Naive thymus-derived CD8-positive, alpha-beta T cell (primary cell): ENCODE results near the gene VSNL1. TPM values are rescaled to one million over a fixed set of nuclear protein-coding genes. Genes with fewer than 3 reads are reported as not detected.

Experiments used
- ATAC-seq, 2 donors: fragments of 150-1000 bp; cut with Tn5 transposase in 1 of 2; sonication (Bioruptor Pico), chemical (Tn5 transposase) in 1 of 2; 1 replicate in 1 of 2; 2 replicates in 1 of 2; pipeline ENCODE4 v1.10.0; 2021; ENCODE audit warnings: mild to moderate bottlenecking in 2 of 2, moderate library complexity in 2 of 2
- POLR2A ChIA-PET: fragments of 350-600 bp; sonication (Branson Sonifier 250); formaldehyde crosslinking; loops from one replicate; lab custom pipeline; 2021; ENCODE audit warnings: antibody characterized with exemption; lab: Charles Lee
- DNase-seq, 10 donors: peaks; one replicate each; pipeline versions ENCODE4 v3.0.0 to v3.0.0-alpha.2; 2020 to 2022
- H3K27ac Mint-ChIP-seq, 10 donors: one replicate each; pipeline ENCODE4 v1.8.0; 2020 to 2022; ENCODE audit warnings: mild to moderate bottlenecking in 10 of 10, mixed read lengths in 10 of 10, moderate library complexity in 4 of 10, inconsistent platforms in 1 of 10
- H3K27me3 Mint-ChIP-seq, 5 donors: one replicate each; pipeline ENCODE4 v1.8.0; 2021 to 2022; ENCODE audit warnings: mixed read lengths in 5 of 5
- H3K36me3 Mint-ChIP-seq, 3 donors: one replicate each; pipeline ENCODE4 v1.8.0; 2020 to 2022; ENCODE audit warnings: mixed read lengths in 3 of 3, mild to moderate bottlenecking in 2 of 3, inconsistent platforms in 1 of 3
- H3K4me1 Mint-ChIP-seq, 4 donors: one replicate each; pipeline ENCODE4 v1.8.0; 2021 to 2022; ENCODE audit warnings: mixed read lengths in 4 of 4
- H3K4me3 Mint-ChIP-seq, 10 donors: one replicate each; pipeline ENCODE4 v1.8.0; 2020 to 2022; ENCODE audit warnings: mild to moderate bottlenecking in 10 of 10, mixed read lengths in 10 of 10, moderate library complexity in 6 of 10, inconsistent platforms in 1 of 10
- H3K9me3 Mint-ChIP-seq, 9 donors: one replicate each; pipeline ENCODE4 v1.8.0; 2020 to 2022; ENCODE audit warnings: mixed read lengths in 9 of 9, mild to moderate bottlenecking in 3 of 9, inconsistent platforms in 1 of 9, moderate library complexity in 1 of 9
- polyA plus RNA-seq, 3 donors: library from polyadenylated mRNA; unstranded; fragments of 300-500 nt; fragmentation: Illumina TruSeq; gene quantifications; one replicate each; pipeline ENCODE4 v1.2.3, GENCODE V29; 2021
- total RNA-seq, 8 experiments: library from RNA in 2 of 8; stranded (reverse) in 2 of 8; gene quantifications; one replicate each; pipeline ENCODE4 v1.2.3 and lab custom pipeline; 2021 to 2026

The VSNL1 gene
- not detected for total RNA-seq
- not detected for polyA plus RNA-seq
- 0 reads per million in 6 experiments for total RNA-seq (lab: John Stamatoyannopoulos, UW)

- DNase-seq (no peak), ATAC-seq (no peak)
- Mint-ChIP-seq H3K27me3 (peaks cover 38 to 85% (median 59%) of the 10 kb centered on the region in 5 donors), H3K4me1 (peaks cover 2 to 11% (median 6%) of the 10 kb centered on the region in 4 donors), H3K27ac (peak within 1 kb of the TSS in 1 of 10 donors; percentile 21), H3K4me3 (no peak within 1 kb of the TSS), H3K36me3 (peaks cover 0 to 11% (median 0%) of the 10 kb centered on the region in 3 donors), H3K9me3 (peaks cover 0 to 6% (median 0%) of the 10 kb centered on the region in 9 donors)
- POLR2A ChIA-PET = no interaction called here
These were observed at the start of gene VSNL1 for GRCh38 chr2:17540093-17540812. VSNL1 (plus strand) TSS chr2:17540696; CDS start chr2:17592075, 51,379 bp downstream.

GRCh38 chr2:17495590-17495989, 44.9 kb upstream of the VSNL1 start:
- POLR2A ChIA-PET = no interaction called here

GRCh38 chr2:17497718-17498117, 42.8 kb upstream of the VSNL1 start:
- ATAC-seq = no peak
- H3K36me3 Mint-ChIP-seq = no peaks in the 10 kb centered on the region
- H3K9me3 Mint-ChIP-seq = peaks cover 0 to 2% (median 0%) of the 10 kb centered on the region in 9 donors
- POLR2A ChIA-PET = no interaction called here
- no peak overlapping the region for H3K27ac Mint-ChIP-seq
- H3K4me1 Mint-ChIP-seq = no peaks in the 10 kb centered on the region
- DNase-seq = no peak
- H3K27me3 Mint-ChIP-seq = peaks cover 0 to 4% (median 0%) of the 10 kb centered on the region in 5 donors
- no peak overlapping the region for H3K4me3 Mint-ChIP-seq

More at GRCh38 chr2:17495590-17495989, 44.9 kb upstream of the VSNL1 start:
- Mint-ChIP-seq H3K27me3 (peaks cover 0 to 3% (median 0%) of the 10 kb centered on the region in 5 donors), H3K4me1 (no peaks in the 10 kb centered on the region), H3K27ac (no peak overlapping the region), H3K36me3 (no peaks in the 10 kb centered on the region), H3K9me3 (peaks cover 0 to 2% (median 0%) of the 10 kb centered on the region in 9 donors), H3K4me3 (no peak overlapping the region)
- DNase-seq (no peak), ATAC-seq (no peak)

DNA sequence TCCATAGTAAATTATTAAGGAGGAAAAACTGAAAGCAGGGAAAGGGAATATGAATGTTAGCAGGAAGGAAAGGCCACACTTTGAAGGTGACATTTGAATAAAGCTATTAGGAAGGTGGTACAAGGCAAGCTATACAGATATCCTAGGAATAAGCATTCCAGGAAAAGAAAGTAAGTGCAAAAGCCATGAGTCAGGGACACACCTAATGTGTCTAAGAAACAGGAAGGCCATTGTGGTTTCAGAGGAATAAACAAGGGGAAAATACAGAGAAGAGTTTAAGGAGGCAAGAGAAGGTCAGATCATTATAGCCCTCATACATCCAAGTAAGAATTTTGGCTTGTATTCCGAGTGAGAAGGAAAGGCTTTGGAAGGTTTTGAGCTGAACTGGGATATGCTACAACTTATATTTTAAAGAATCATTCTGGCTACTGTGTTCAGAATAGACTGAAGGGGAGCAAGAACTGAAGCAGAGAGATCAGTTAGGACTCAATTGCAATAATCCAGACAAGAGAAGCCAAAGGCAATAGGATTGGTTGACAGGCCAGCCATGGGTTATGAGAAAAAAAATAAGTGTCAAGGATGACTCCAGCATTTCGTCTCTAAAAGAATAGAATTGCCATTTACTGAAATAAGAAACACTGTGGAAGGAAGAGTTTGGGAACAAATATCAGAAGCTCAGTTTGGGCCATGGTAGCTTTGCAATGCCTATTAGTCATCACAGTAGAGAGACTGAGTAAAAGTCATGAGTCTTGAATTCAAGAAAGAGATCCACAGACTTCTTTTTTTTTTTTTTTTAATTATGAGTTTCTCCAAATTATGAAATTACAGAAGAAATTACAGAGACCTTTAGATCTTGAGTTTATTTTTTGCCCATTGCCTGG, 33.5 kb upstream of the VSNL1 start:
- Mint-ChIP-seq H3K9me3 (peaks cover 0 to 7% (median 0%) of the 10 kb centered on the region in 9 donors), H3K4me1 (no peaks in the 10 kb centered on the region), H3K4me3 (no peak overlapping the region), H3K36me3 (no peaks in the 10 kb centered on the region), H3K27me3 (peaks cover 0 to 2% (median 2%) of the 10 kb centered on the region in 5 donors), H3K27ac (no peak overlapping the region)
- DNase-seq (no peak), ATAC-seq (no peak)
- POLR2A ChIA-PET = no interaction called here

- Mint-ChIP-seq H3K4me3 (no peak overlapping the region), H3K27me3 (peaks cover 9 to 24% (median 16%) of the 10 kb centered on the region in 5 donors), H3K36me3 (peaks cover 0 to 5% (median 0%) of the 10 kb centered on the region in 3 donors), H3K9me3 (peaks cover 0 to 8% (median 2%) of the 10 kb centered on the region in 9 donors), H3K27ac (no peak overlapping the region), H3K4me1 (peaks cover 0 to 2% (median 0%) of the 10 kb centered on the region in 4 donors)
- DNase-seq = no peak
- ATAC-seq = no peak
- POLR2A ChIA-PET = no interaction called here
These were observed 24.8 kb upstream of the VSNL1 start for GRCh38 chr2:17515652-17516051.

- DNase-seq (no peak), ATAC-seq (no peak)
- H3K27ac Mint-ChIP-seq = no peak overlapping the region
- H3K4me1 Mint-ChIP-seq = peaks cover 0 to 2% (median 0%) of the 10 kb centered on the region in 4 donors
- H3K27me3 Mint-ChIP-seq = peaks cover 13 to 27% (median 20%) of the 10 kb centered on the region in 5 donors
- H3K4me3 Mint-ChIP-seq = no peak overlapping the region
- POLR2A ChIA-PET = no interaction called here
- peaks cover 0 to 5% (median 0%) of the 10 kb centered on the region in 3 donors for H3K36me3 Mint-ChIP-seq
- H3K9me3 Mint-ChIP-seq = peaks cover 0 to 9% (median 2%) of the 10 kb centered on the region in 9 donors
These were observed 22.9 kb upstream of the VSNL1 start for GRCh38 chr2:17517481-17518211.

DNA sequence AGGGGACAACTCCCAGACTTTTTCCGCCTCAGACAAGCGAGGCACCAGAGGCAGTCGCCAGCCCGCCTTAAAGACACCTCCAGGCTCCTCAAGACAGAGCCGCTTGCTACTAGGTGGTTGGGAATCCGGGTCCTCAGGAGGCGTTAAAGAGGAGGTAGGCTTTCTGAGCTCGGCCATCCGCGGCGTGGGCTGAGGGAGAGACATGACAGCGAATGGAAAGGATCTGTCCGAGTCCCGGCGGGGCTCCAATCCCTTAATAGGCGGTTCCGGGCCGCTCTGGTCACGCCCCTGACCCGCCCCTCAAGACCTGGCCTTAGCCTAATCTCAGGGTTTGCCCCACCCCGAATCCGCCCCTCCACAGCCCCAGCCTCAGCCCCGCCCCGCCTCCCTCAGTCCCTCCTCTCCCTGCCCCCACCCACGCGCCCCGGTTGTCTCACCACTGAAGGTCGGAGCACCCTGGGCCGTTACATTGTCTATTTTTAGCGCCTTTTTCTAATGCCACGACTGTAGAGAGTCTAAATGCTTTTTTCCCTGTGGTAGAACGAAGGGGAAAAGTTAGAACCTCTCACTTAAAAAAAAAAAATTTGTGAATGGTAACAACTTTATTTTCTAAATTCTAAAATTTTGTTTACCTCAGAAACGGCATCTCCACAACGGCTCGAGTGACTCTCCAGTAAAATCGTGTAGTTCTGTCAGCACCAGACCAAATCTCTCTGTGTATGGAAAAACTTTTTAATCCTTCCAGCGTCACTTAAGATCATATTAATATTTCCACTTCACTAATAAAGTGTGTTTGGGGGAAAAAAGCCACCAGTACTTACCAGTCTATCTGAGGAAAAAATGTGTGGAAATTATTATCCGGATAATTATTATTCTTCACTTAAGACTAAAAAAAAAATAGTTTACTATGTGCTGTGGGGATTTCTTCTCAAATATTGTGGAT, 22.0 kb upstream of the VSNL1 start, which contains the start of gene RAD51AP2:
Gene RAD51AP2 (minus strand): TSS at position 229 of the 943 bp plus-strand sequence. CDS start 25 bp downstream, at position 204.
- peaks cover 0 to 2% (median 0%) of the 10 kb centered on the region in 4 donors for H3K4me1 Mint-ChIP-seq
- POLR2A ChIA-PET = no interaction called here
- peak in 1 of 10 donors; percentile 48 for DNase-seq
- no peak within 1 kb of the TSS for H3K27ac Mint-ChIP-seq
- H3K9me3 Mint-ChIP-seq = peaks cover 0 to 9% (median 2%) of the 10 kb centered on the region in 9 donors
- H3K36me3 Mint-ChIP-seq = peaks cover 0 to 5% (median 0%) of the 10 kb centered on the region in 3 donors
- no peak for ATAC-seq
- peaks cover 13 to 27% (median 20%) of the 10 kb centered on the region in 5 donors for H3K27me3 Mint-ChIP-seq
- no peak within 1 kb of the TSS for H3K4me3 Mint-ChIP-seq

GRCh38 chr2:17519486-17519885, 21.0 kb upstream of the VSNL1 start:
- Mint-ChIP-seq H3K4me3 (no peak overlapping the region), H3K4me1 (peaks cover 0 to 2% (median 0%) of the 10 kb centered on the region in 4 donors), H3K9me3 (peaks cover 0 to 14% (median 2%) of the 10 kb centered on the region in 9 donors), H3K27me3 (peaks cover 12 to 30% (median 25%) of the 10 kb centered on the region in 5 donors), H3K27ac (no peak overlapping the region), H3K36me3 (peaks cover 0 to 5% (median 0%) of the 10 kb centered on the region in 3 donors)
- ATAC-seq (no peak), DNase-seq (no peak)
- POLR2A ChIA-PET = no interaction called here

- Mint-ChIP-seq H3K27me3 (peaks cover 12 to 34% (median 25%) of the 10 kb centered on the region in 5 donors), H3K4me1 (peaks cover 0 to under 1% (median 0%) of the 10 kb centered on the region in 4 donors), H3K27ac (no peak overlapping the region), H3K4me3 (no peak overlapping the region), H3K9me3 (peaks cover 0 to 14% (median 3%) of the 10 kb centered on the region in 9 donors), H3K36me3 (peaks cover 0 to 5% (median 0%) of the 10 kb centered on the region in 3 donors)
- POLR2A ChIA-PET = no interaction called here
- no peak for ATAC-seq
- no peak for DNase-seq
These were observed 19.7 kb upstream of the VSNL1 start for GRCh38 chr2:17520761-17521160.

DNA sequence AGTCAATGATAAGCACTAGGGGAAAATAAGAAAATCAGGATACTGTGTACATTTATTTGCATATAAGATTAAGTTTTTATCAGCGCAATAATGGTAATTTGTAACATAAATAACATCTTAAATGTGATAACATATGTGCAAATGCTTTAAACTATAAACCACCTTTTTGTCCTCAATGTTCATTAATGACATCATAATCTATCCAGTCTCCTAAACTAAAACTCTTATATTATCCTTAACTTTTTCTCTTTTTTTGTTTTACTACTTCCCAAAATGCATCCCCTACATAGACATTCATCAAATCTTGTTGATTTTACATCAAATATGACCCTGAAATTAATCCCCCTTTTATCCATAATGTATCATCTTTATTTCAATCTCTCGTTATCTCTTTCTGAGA, 18.9 kb upstream of the VSNL1 start:
- Mint-ChIP-seq H3K4me3 (no peak overlapping the region), H3K4me1 (no peaks in the 10 kb centered on the region), H3K27ac (no peak overlapping the region), H3K36me3 (peaks cover 0 to 5% (median 0%) of the 10 kb centered on the region in 3 donors), H3K9me3 (peaks cover 0 to 10% (median 3%) of the 10 kb centered on the region in 9 donors), H3K27me3 (peaks cover 12 to 34% (median 25%) of the 10 kb centered on the region in 5 donors)
- POLR2A ChIA-PET = no interaction called here
- ATAC-seq (no peak), DNase-seq (no peak)

DNA sequence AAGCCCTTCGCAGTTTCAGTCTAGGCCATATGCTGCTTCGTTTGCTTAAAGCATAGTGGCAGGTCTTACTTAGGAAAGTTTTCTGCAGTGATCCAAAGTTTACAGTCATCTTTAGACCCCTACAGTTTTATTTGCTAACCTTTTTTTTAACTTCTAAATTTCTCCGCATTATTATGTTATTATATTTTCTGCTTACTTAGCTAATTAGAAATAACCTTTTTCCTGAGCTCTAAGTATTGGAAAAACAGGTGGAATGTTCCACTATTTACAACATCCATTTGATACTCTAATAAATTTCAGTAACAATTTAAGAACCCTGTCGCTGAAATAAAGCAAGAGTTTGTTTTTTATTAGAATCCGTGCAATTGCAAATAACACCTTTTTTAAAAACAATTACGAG, 18.2 kb upstream of the VSNL1 start:
- no peak for ATAC-seq
- no peak for DNase-seq
- peaks cover 0 to 5% (median 0%) of the 10 kb centered on the region in 3 donors for H3K36me3 Mint-ChIP-seq
- no peaks in the 10 kb centered on the region for H3K4me1 Mint-ChIP-seq
- H3K4me3 Mint-ChIP-seq = no peak overlapping the region
- POLR2A ChIA-PET = no interaction called here
- peaks cover 9 to 35% (median 21%) of the 10 kb centered on the region in 5 donors for H3K27me3 Mint-ChIP-seq
- no peak overlapping the region for H3K27ac Mint-ChIP-seq
- peaks cover 0 to 10% (median 3%) of the 10 kb centered on the region in 9 donors for H3K9me3 Mint-ChIP-seq
